ENCODE data around the gene RAB40B.

The RAB40B gene

GRCh38 chr17:82692268-82692667 is 6.2 kb downstream of the RAB40B start:
- DNase-seq (ENCODE audit: low read depth in 2 of 2) = no peak

GRCh38 chr17:82691714-82692113 is 6.8 kb downstream of the RAB40B start:
- no peak for DNase-seq (ENCODE audit: low read depth in 2 of 2)

GRCh38 chr17:82690786-82691489 is 7.6 kb downstream of the RAB40B start:
- DNase-seq (ENCODE audit: low read depth in 2 of 2) = no peak

- no peak for DNase-seq (ENCODE audit: low read depth in 2 of 2)
These were observed 9.4 kb downstream of the RAB40B start for GRCh38 chr17:82689077-82689476.

- no peak for DNase-seq (ENCODE audit: low read depth in 2 of 2)
These were observed 10.6 kb downstream of the RAB40B start for GRCh38 chr17:82687871-82688270.

GRCh38 chr17:82687375-82687861 is 11.1 kb downstream of the RAB40B start:
- DNase-seq (ENCODE audit: low read depth in 2 of 2) = no peak

GRCh38 chr17:82686366-82687324 is 11.9 kb downstream of the RAB40B start:
- DNase-seq (ENCODE audit: low read depth in 2 of 2) = no peak

GRCh38 chr17:82685291-82685690 is 13.2 kb downstream of the RAB40B start:
- no peak for DNase-seq (ENCODE audit: low read depth in 2 of 2)

GRCh38 chr17:82684228-82684841 is 14.2 kb downstream of the RAB40B start:
- DNase-seq (ENCODE audit: low read depth in 2 of 2) = no peak

- DNase-seq (ENCODE audit: low read depth in 2 of 2) = no peak
These were observed 15.0 kb downstream of the RAB40B start for GRCh38 chr17:82683534-82683933.

- no peak for DNase-seq (ENCODE audit: low read depth in 2 of 2)
These were observed 17.0 kb downstream of the RAB40B start for GRCh38 chr17:82681547-82681946.

- no peak for DNase-seq (ENCODE audit: low read depth in 2 of 2)
These were observed 18.7 kb downstream of the RAB40B start for GRCh38 chr17:82679586-82680465.

GRCh38 chr17:82678265-82678891 is 20.1 kb downstream of the RAB40B start:
- DNase-seq (ENCODE audit: low read depth in 2 of 2) = no peak

GRCh38 chr17:82677353-82677925 is 21.1 kb downstream of the RAB40B start:
- DNase-seq (ENCODE audit: low read depth in 2 of 2) = no peak

- no peak for DNase-seq (ENCODE audit: low read depth in 2 of 2)
These were observed 22.8 kb downstream of the RAB40B start for GRCh38 chr17:82675476-82676245.

GRCh38 chr17:82674656-82675475 is 23.6 kb downstream of the RAB40B start:
- no peak for DNase-seq (ENCODE audit: low read depth in 2 of 2)

GRCh38 chr17:82670661-82671450 is 27.6 kb downstream of the RAB40B start:
- no peak for DNase-seq (ENCODE audit: low read depth in 2 of 2)

- peak; percentile 32 to 35 for DNase-seq (ENCODE audit: low read depth in 2 of 2)
These were observed 29.8 kb downstream of the RAB40B start for GRCh38 chr17:82668631-82669099.

All from stimulated activated CD8-positive, alpha-beta memory T cell treated with anti-CD3 and anti-CD28 coated beads, Interleukin-15, amount 100 ng/mL, for 48 hours (primary cell).